Measurements from ENCODE around the gene B3GNT9. TPM values are rescaled to one million over a fixed set of nuclear protein-coding genes. Genes with fewer than 3 reads are reported as not detected.

The B3GNT9 gene
- total and polyA plus RNA-seq, 2 of the 8 experiments (the other 6 are each of a cell fraction or from before 2014, with no cell fraction given): 3.5 to 9.0 TPM

DNA sequence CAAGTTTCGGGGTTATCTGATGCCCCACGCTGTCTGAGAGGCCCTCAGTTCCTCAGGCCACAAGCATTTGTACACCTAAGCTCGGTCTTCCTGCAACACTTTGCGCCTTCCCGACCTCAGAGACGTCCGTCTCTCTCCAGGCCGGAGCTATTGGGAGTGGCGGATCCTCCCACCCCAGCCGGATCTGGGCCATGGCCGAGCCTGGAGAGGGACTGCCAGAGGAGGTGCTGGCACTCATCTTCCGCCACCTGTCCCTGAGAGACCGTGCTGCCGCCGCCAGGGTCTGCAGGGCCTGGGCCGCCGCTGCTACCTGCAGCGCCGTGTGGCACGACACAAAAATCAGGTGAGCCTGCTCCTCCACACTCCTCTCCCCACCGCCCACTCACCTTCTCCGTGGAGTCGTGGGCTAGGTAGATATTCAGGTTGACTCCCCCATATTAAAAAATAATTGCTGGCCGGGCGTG is 10.8 kb upstream of the B3GNT9 start (continued):
- TF ChIP-seq, protein P1, sequence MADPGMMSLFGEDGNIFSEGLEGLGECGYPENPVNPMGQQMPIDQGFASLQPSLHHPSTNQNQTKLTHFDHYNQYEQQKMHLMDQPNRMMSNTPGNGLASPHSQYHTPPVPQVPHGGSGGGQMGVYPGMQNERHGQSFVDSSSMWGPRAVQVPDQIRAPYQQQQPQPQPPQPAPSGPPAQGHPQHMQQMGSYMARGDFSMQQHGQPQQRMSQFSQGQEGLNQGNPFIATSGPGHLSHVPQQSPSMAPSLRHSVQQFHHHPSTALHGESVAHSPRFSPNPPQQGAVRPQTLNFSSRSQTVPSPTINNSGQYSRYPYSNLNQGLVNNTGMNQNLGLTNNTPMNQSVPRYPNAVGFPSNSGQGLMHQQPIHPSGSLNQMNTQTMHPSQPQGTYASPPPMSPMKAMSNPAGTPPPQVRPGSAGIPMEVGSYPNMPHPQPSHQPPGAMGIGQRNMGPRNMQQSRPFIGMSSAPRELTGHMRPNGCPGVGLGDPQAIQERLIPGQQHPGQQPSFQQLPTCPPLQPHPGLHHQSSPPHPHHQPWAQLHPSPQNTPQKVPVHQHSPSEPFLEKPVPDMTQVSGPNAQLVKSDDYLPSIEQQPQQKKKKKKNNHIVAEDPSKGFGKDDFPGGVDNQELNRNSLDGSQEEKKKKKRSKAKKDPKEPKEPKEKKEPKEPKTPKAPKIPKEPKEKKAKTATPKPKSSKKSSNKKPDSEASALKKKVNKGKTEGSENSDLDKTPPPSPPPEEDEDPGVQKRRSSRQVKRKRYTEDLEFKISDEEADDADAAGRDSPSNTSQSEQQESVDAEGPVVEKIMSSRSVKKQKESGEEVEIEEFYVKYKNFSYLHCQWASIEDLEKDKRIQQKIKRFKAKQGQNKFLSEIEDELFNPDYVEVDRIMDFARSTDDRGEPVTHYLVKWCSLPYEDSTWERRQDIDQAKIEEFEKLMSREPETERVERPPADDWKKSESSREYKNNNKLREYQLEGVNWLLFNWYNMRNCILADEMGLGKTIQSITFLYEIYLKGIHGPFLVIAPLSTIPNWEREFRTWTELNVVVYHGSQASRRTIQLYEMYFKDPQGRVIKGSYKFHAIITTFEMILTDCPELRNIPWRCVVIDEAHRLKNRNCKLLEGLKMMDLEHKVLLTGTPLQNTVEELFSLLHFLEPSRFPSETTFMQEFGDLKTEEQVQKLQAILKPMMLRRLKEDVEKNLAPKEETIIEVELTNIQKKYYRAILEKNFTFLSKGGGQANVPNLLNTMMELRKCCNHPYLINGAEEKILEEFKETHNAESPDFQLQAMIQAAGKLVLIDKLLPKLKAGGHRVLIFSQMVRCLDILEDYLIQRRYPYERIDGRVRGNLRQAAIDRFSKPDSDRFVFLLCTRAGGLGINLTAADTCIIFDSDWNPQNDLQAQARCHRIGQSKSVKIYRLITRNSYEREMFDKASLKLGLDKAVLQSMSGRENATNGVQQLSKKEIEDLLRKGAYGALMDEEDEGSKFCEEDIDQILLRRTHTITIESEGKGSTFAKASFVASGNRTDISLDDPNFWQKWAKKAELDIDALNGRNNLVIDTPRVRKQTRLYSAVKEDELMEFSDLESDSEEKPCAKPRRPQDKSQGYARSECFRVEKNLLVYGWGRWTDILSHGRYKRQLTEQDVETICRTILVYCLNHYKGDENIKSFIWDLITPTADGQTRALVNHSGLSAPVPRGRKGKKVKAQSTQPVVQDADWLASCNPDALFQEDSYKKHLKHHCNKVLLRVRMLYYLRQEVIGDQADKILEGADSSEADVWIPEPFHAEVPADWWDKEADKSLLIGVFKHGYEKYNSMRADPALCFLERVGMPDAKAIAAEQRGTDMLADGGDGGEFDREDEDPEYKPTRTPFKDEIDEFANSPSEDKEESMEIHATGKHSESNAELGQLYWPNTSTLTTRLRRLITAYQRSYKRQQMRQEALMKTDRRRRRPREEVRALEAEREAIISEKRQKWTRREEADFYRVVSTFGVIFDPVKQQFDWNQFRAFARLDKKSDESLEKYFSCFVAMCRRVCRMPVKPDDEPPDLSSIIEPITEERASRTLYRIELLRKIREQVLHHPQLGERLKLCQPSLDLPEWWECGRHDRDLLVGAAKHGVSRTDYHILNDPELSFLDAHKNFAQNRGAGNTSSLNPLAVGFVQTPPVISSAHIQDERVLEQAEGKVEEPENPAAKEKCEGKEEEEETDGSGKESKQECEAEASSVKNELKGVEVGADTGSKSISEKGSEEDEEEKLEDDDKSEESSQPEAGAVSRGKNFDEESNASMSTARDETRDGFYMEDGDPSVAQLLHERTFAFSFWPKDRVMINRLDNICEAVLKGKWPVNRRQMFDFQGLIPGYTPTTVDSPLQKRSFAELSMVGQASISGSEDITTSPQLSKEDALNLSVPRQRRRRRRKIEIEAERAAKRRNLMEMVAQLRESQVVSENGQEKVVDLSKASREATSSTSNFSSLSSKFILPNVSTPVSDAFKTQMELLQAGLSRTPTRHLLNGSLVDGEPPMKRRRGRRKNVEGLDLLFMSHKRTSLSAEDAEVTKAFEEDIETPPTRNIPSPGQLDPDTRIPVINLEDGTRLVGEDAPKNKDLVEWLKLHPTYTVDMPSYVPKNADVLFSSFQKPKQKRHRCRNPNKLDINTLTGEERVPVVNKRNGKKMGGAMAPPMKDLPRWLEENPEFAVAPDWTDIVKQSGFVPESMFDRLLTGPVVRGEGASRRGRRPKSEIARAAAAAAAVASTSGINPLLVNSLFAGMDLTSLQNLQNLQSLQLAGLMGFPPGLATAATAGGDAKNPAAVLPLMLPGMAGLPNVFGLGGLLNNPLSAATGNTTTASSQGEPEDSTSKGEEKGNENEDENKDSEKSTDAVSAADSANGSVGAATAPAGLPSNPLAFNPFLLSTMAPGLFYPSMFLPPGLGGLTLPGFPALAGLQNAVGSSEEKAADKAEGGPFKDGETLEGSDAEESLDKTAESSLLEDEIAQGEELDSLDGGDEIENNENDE (IDR thresholded peaks at IDR 0.05; ENCODE audit: insufficient replicate concordance, low read length): no peak
